ENCODE measurements around the gene ZNF444.

- TF ChIP-seq, protein P1, sequence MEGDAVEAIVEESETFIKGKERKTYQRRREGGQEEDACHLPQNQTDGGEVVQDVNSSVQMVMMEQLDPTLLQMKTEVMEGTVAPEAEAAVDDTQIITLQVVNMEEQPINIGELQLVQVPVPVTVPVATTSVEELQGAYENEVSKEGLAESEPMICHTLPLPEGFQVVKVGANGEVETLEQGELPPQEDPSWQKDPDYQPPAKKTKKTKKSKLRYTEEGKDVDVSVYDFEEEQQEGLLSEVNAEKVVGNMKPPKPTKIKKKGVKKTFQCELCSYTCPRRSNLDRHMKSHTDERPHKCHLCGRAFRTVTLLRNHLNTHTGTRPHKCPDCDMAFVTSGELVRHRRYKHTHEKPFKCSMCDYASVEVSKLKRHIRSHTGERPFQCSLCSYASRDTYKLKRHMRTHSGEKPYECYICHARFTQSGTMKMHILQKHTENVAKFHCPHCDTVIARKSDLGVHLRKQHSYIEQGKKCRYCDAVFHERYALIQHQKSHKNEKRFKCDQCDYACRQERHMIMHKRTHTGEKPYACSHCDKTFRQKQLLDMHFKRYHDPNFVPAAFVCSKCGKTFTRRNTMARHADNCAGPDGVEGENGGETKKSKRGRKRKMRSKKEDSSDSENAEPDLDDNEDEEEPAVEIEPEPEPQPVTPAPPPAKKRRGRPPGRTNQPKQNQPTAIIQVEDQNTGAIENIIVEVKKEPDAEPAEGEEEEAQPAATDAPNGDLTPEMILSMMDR (IDR thresholded peaks at IDR 0.05), result no peak
- TF ChIP-seq POLR2A (IDR thresholded peaks at IDR 0.05), result no peak
Measured at GRCh38 chr19:56097306-56097705, 43.8 kb upstream of the ZNF444 start.

All from esophagus squamous epithelium (tissue), 4 donors.